ENCODE data around the gene ZNF320. TPM values are rescaled to one million over a fixed set of nuclear protein-coding genes. Genes with fewer than 3 reads are reported as not detected.
A peak's percentile ranks its signal among the peaks of the same experiment; 100 is the strongest.
"Not testable (repeated sequence)": the region's sequence is repeated elsewhere in the genome, so short reads cannot be mapped to it uniquely, and the experiment has no call there.

ZNF320 gene
- total RNA-seq, 1 donor from 2014 or later: 19.8 TPM

DNA sequence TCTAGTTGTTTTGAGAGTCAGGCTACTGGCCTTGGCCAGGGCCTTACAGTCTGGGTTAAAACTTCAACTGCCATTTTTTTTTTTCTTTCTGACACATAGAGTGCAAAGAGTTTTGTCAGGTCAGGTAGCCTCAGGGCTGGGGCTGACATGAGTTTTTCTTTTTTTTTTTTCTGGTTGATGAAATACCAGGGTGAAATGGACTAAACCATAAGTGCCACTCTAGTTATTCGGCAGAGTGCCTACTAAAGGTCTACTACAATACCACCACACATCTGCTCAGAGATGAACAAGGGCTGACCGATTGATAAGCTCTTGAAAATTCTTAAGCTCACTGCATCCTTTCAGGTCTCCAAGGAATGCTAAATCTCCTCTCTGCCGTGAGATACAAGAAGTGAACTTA lies 4.4 kb upstream of the ZNF320 start:
- peaks cover 11% of the 10 kb centered on the region for H3K9me3 Mint-ChIP-seq (ENCODE audit: low read depth)
- H3K27ac Mint-ChIP-seq (ENCODE audit: unreplicated experiment): no peak overlapping the region
- H3K36me3 Mint-ChIP-seq (ENCODE audit: low read depth): peaks cover 12% of the 10 kb centered on the region
- H3K27me3 Mint-ChIP-seq (ENCODE audit: low read depth): no peaks in the 10 kb centered on the region
- DNase-seq (ENCODE audit: low spot score): no peak
- TF ChIP-seq, protein P1, sequence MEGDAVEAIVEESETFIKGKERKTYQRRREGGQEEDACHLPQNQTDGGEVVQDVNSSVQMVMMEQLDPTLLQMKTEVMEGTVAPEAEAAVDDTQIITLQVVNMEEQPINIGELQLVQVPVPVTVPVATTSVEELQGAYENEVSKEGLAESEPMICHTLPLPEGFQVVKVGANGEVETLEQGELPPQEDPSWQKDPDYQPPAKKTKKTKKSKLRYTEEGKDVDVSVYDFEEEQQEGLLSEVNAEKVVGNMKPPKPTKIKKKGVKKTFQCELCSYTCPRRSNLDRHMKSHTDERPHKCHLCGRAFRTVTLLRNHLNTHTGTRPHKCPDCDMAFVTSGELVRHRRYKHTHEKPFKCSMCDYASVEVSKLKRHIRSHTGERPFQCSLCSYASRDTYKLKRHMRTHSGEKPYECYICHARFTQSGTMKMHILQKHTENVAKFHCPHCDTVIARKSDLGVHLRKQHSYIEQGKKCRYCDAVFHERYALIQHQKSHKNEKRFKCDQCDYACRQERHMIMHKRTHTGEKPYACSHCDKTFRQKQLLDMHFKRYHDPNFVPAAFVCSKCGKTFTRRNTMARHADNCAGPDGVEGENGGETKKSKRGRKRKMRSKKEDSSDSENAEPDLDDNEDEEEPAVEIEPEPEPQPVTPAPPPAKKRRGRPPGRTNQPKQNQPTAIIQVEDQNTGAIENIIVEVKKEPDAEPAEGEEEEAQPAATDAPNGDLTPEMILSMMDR (IDR thresholded peaks at IDR 0.05): no peak
- H3K4me3 Mint-ChIP-seq (ENCODE audit: unreplicated experiment): no peak overlapping the region
- peaks cover 18% of the 10 kb centered on the region for H3K4me1 Mint-ChIP-seq (ENCODE audit: low read depth)

DNA sequence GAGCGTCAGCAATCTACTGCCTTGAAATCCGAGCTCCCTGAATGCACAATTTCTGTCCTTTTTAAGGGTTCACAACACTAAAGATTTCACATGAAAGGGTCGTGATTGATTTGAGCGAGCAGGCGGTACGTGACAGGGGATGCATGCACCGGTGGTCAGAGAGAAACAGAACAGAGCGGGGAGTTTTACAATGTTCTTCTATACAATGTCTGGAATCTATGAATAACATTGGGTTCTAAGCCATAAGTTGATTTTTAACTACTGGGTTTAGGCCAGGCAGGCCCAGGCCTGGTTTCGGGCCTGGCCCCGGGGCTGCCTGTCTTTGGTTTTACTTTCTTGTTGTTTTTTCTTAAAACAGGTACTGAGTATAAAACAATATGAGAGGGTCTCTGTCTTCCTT lies 1.2 kb upstream of the ZNF320 start:
- peak overlapping the region; percentile 88 for H3K4me3 Mint-ChIP-seq (ENCODE audit: unreplicated experiment)
- DNase-seq (ENCODE audit: low spot score); H3K27me3 Mint-ChIP-seq (ENCODE audit: low read depth); H3K36me3 Mint-ChIP-seq (ENCODE audit: low read depth); H3K9me3 Mint-ChIP-seq (ENCODE audit: low read depth): not testable (repeated sequence)
- H3K27ac Mint-ChIP-seq (ENCODE audit: unreplicated experiment): peak overlapping the region; percentile 96
- H3K4me1 Mint-ChIP-seq (ENCODE audit: low read depth): peaks cover 27% of the 10 kb centered on the region

DNA sequence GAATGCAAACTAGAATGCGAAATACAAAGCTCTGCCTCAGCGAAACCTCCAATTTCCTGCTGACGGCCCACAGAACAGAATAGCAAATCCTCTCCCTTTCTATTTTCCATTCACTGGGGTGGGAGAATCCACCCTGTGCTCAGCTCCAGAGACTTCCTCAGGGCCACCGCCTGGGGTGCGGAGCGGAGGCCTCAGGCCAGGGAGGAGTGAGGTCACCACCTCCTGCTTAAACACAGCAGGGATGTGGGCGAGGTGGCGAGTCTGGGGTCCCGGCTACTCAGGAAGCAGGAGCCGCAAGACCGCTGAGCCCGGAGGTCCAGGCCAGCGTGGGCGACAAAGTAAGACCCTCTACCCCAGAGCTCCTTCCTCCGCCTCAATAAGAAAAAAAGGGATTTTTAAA lies 666 bp upstream of the ZNF320 start:
- Mint-ChIP-seq H3K36me3 (ENCODE audit: low read depth) (peaks cover 6% of the 10 kb centered on the region), H3K9me3 (ENCODE audit: low read depth) (no peaks in the 10 kb centered on the region), H3K27ac (ENCODE audit: unreplicated experiment) (peak overlapping the region; percentile 96), H3K4me3 (ENCODE audit: unreplicated experiment) (peak overlapping the region; percentile 88), H3K4me1 (ENCODE audit: low read depth) (peaks cover 27% of the 10 kb centered on the region), H3K27me3 (ENCODE audit: low read depth) (no peaks in the 10 kb centered on the region)
- no peak for DNase-seq (ENCODE audit: low spot score)
- TF ChIP-seq, protein P1 (IDR thresholded peaks at IDR 0.05): no peak

DNA sequence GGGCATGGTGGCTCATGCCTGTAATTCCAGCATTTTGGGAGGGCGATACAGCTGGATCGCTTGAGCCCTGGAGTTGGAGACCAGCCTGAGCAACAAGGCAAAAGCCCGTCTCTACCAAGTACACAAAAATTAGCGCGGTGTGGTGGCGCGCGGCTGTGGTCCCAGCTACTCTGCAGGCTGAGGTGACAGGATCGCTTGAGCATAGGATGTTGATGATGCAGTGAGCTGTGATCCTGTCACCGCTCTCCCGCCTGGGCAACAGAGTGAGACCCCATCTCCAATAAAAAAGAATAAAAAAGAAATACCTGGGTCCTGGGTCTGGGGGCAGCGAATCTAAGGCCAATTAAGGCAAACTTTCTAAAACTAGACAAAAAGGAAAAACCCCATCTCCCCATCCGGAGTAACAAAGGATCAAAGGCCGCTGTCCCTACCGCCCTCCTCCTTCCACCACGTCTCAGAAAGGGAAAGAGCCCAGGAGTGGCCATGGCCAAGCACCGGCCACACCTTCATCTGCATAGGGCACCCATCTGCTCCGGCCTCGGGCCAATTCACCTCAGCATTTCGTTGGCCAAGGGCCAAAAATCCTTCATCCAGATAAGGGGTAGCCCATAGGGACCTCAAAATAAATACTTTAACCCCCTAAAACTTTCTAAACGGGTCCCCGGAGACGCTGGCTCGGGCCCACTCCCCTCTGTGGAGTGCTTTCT lies 851 bp downstream of the ZNF320 start:
- Mint-ChIP-seq H3K36me3 (ENCODE audit: low read depth) (peaks cover 15% of the 10 kb centered on the region), H3K27ac (ENCODE audit: unreplicated experiment) (peak overlapping the region; percentile 96), H3K4me1 (ENCODE audit: low read depth) (peaks cover 30% of the 10 kb centered on the region), H3K9me3 (ENCODE audit: low read depth) (no peaks in the 10 kb centered on the region), H3K27me3 (ENCODE audit: low read depth) (no peaks in the 10 kb centered on the region), H3K4me3 (ENCODE audit: unreplicated experiment) (peak overlapping the region; percentile 88)
- TF ChIP-seq, protein P1 (IDR thresholded peaks at IDR 0.05): no peak
- no peak for DNase-seq (ENCODE audit: low spot score)

DNA sequence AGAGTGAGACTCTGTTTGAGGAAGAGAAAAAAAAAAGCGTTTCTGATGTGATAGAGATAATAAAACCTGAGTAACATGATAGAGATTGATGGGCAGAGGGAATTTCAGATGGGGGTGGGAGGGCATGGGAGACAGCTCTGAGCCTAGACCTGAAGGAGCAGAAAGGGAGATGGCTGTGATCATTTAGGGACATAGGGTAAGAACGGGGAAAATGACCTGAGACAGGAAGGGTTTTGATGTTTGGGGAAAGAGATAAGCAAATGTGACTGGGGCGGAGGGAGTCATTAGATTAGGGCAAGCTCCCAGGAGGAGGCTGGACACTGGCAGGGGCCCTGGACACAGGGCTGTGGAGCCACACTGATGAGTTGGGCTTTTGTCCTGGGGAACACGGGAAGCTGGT lies 6.1 kb downstream of the ZNF320 start:
- TF ChIP-seq, protein P1 (IDR thresholded peaks at IDR 0.05): no peak
- H3K27me3 Mint-ChIP-seq (ENCODE audit: low read depth): no peaks in the 10 kb centered on the region
- no peak overlapping the region for H3K27ac Mint-ChIP-seq (ENCODE audit: unreplicated experiment)
- H3K36me3 Mint-ChIP-seq (ENCODE audit: low read depth): peaks cover 55% of the 10 kb centered on the region
- H3K4me1 Mint-ChIP-seq (ENCODE audit: low read depth): peaks cover 8% of the 10 kb centered on the region
- H3K4me3 Mint-ChIP-seq (ENCODE audit: unreplicated experiment): no peak overlapping the region
- DNase-seq (ENCODE audit: low spot score): no peak
- peaks cover 5% of the 10 kb centered on the region for H3K9me3 Mint-ChIP-seq (ENCODE audit: low read depth)

DNA sequence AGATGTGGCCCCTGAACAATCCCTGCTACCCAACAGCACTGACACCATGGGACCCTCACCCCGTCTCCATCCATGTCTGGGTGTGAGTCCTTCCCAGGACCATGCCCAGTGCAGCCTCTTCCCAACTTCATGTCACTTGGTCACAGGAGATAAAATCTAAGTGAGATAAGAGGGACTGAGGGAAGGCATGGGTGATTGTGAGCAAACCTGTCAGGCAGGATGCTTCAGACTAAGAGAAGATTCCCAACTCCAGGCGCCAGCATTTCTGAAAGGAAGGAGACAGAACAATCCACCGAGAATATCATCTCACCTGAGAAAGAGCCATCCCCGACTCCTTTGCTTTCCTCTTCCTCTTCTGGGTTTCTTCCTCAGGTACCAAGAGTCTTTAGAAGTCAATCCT lies 7.5 kb downstream of the ZNF320 start:
- no peaks in the 10 kb centered on the region for H3K27me3 Mint-ChIP-seq (ENCODE audit: low read depth)
- peaks cover 62% of the 10 kb centered on the region for H3K36me3 Mint-ChIP-seq (ENCODE audit: low read depth)
- no peak overlapping the region for H3K4me3 Mint-ChIP-seq (ENCODE audit: unreplicated experiment)
- H3K27ac Mint-ChIP-seq (ENCODE audit: unreplicated experiment): no peak overlapping the region
- H3K9me3 Mint-ChIP-seq (ENCODE audit: low read depth): peaks cover 6% of the 10 kb centered on the region
- no peak for DNase-seq (ENCODE audit: low spot score)
- H3K4me1 Mint-ChIP-seq (ENCODE audit: low read depth): peaks cover 7% of the 10 kb centered on the region
- TF ChIP-seq, protein P1 (IDR thresholded peaks at IDR 0.05): no peak

Data from chondrocyte (in vitro differentiated cells).